SK-N-SH (cell line): ENCODE data around the gene PDE4D. TPM values are rescaled to one million over a fixed set of nuclear protein-coding genes. Genes with fewer than 3 reads are reported as not detected.

Source experiments
- CTCF ChIA-PET: fragments of 300-600, 350-600 bp; formaldehyde crosslinking; extraction: SDS; loops from one replicate; lab custom pipeline; 2021; lab: Yijun Ruan, JAX
- POLR2A ChIA-PET: fragments of 350-600 bp; sonication (Branson Sonifier 250); formaldehyde crosslinking; extraction: SDS; loops from one replicate; lab custom pipeline; 2020; ENCODE audit warnings: antibody characterized with exemption, inconsistent platforms; lab: Yijun Ruan, JAX
- DNase-seq: peaks from one replicate; pipeline ENCODE4 v3.0.0; 2012
- H2AFZ ChIP-seq: fragments of 200-600 bp; sonication (generic); 2 replicates; pipeline ENCODE4 v1.8.1; 2016; ENCODE audit warnings: antibody characterized with exemption, mild to moderate bottlenecking, low read depth
- H3F3A ChIP-seq: fragments of 200-600 bp; sonication (generic); replicated peaks from 2 replicates; pipeline ENCODE3; 2016; ENCODE audit warnings: antibody characterized with exemption, mild to moderate bottlenecking; ENCODE audit not compliant: insufficient read depth
- H3K27ac ChIP-seq, 2 experiments: fragments of 200-500 bp in 1 of 2; fragments of 200-600 bp in 1 of 2; sonication (Bioruptor generic) in 1 of 2; sonication (generic), shearing (Covaris generic) in 1 of 2; 2 replicates each; pipeline versions ENCODE4 v1.5.1 to v1.6.1; 2014 to 2016; ENCODE audit warnings: low read depth in 2 of 2, inconsistent platforms in 1 of 2, low read length in 1 of 2, mild to moderate bottlenecking in 1 of 2, mixed read lengths in 1 of 2
- H3K27me3 ChIP-seq: fragments of 200-600 bp; sonication (generic), shearing (Covaris generic); 2 replicates; pipeline ENCODE4 v1.6.1; 2016; ENCODE audit warnings: mixed run types; ENCODE audit not compliant: insufficient read depth
- H3K36me3 ChIP-seq, 2 experiments: fragments of 200-500 bp in 1 of 2; fragments of 200-600 bp in 1 of 2; sonication (Bioruptor generic) in 1 of 2; sonication (generic) in 1 of 2; replicated peaks in 1 of 2; 2 replicates each; pipeline versions ENCODE3 to v1.5.1; 2014 to 2016; ENCODE audit warnings: low read length in 1 of 2, mild to moderate bottlenecking in 1 of 2; ENCODE audit not compliant: insufficient read depth in 2 of 2, control insufficient read depth in 1 of 2
- H3K4me1 ChIP-seq, 2 experiments: fragments of 200-500 bp in 1 of 2; fragments of 200-600 bp in 1 of 2; sonication (Bioruptor generic) in 1 of 2; sonication (generic), shearing (Covaris generic) in 1 of 2; 2 replicates each; pipeline versions ENCODE4 v1.5.1 to v1.6.1; 2014 to 2016; ENCODE audit warnings: low read depth in 1 of 2, low read length in 1 of 2, mixed run types in 1 of 2; ENCODE audit not compliant: insufficient read depth in 2 of 2, control insufficient read depth in 1 of 2
- H3K4me2 ChIP-seq: fragments of 200-600 bp; sonication (generic), shearing (Covaris generic); 2 replicates; pipeline ENCODE4 v1.6.1; 2017; ENCODE audit warnings: mixed run types
- H3K4me3 ChIP-seq, 2 experiments: fragments of 200-500 bp in 1 of 2; fragments of 200-600 bp in 1 of 2; sonication (Bioruptor generic) in 1 of 2; sonication (generic), shearing (Covaris generic) in 1 of 2; 2 replicates each; pipeline versions ENCODE4 v1.5.1 to v1.8.1; 2014 to 2016; ENCODE audit warnings: low read depth in 2 of 2, inconsistent platforms in 1 of 2, low read length in 1 of 2, mild to moderate bottlenecking in 1 of 2, mixed read lengths in 1 of 2, moderate library complexity in 1 of 2
- H3K79me2 ChIP-seq: fragments of 200-600 bp; sonication (generic); 2 replicates; pipeline ENCODE4 v1.8.1; 2017; ENCODE audit warnings: mild to moderate bottlenecking; ENCODE audit not compliant: insufficient read depth
- H3K9ac ChIP-seq: fragments of 200-600 bp; sonication (generic); 2 replicates; pipeline ENCODE4 v1.6.1; 2017; ENCODE audit warnings: mixed run types
- H3K9me2 ChIP-seq: fragments of 200-600 bp; sonication (generic); 2 replicates; pipeline ENCODE4 v1.6.1; 2017; ENCODE audit warnings: mixed run types
- H3K9me3 ChIP-seq: fragments of 200-600 bp; sonication (generic); 2 replicates; pipeline ENCODE4 v1.6.1; 2017; ENCODE audit warnings: mixed run types, mild to moderate bottlenecking, moderate library complexity
- H4K20me1 ChIP-seq: fragments of 200-600 bp; sonication (generic); 2 replicates; pipeline ENCODE4 v1.6.1; 2017; ENCODE audit warnings: mild to moderate bottlenecking, mixed run types; ENCODE audit not compliant: insufficient read depth
- CHD2 ChIP-seq: fragments of 150-350 bp; IDR thresholded peaks from 2 replicates; pipeline ENCODE4 v1.6.1; 2018; ENCODE audit warnings: low read length; ENCODE audit not compliant: partially characterized antibody
- FOXM1 ChIP-seq: IDR thresholded peaks from 2 replicates; pipeline ENCODE4 v1.4.0; 2012; ENCODE audit warnings: low read depth, mild to moderate bottlenecking
- GABPA ChIP-seq: IDR thresholded peaks from 2 replicates; pipeline ENCODE4 v1.4.0; 2012; ENCODE audit warnings: low read depth, mild to moderate bottlenecking
- IRF3 ChIP-seq: fragments of 150-350 bp; IDR thresholded peaks from 2 replicates; pipeline ENCODE4 v1.6.1; 2016; ENCODE audit warnings: mild to moderate bottlenecking, low read depth, low read length
- MAX ChIP-seq: IDR thresholded peaks from 2 replicates; pipeline ENCODE4 v1.4.0; 2012; ENCODE audit warnings: low read depth
- MXI1 ChIP-seq: IDR thresholded peaks from 2 replicates; pipeline ENCODE4 v1.6.1; 2012; ENCODE audit warnings: mild to moderate bottlenecking, low read depth, low read length, improper control_type of control experiment
- RAD21 ChIP-seq: IDR thresholded peaks from 2 replicates; pipeline ENCODE4 v1.6.1; 2012; ENCODE audit warnings: mild to moderate bottlenecking, low read length
- RCOR1 ChIP-seq: fragments of 150-350 bp; IDR thresholded peaks from 2 replicates; pipeline ENCODE4 v1.6.1; 2017; ENCODE audit warnings: antibody characterized with exemption, low read length
- REST ChIP-seq: IDR thresholded peaks from 2 replicates; pipeline ENCODE4 v1.6.1; 2012; ENCODE audit warnings: mild to moderate bottlenecking, low read depth, low read length, moderate library complexity
- TAF1 ChIP-seq: IDR thresholded peaks from 2 replicates; pipeline ENCODE4 v1.6.1; 2012; ENCODE audit warnings: low read depth, mild to moderate bottlenecking, low read length, moderate library complexity, borderline replicate concordance
- USF1 ChIP-seq: IDR thresholded peaks from 2 replicates; pipeline ENCODE4 v1.4.0; 2012; ENCODE audit warnings: low read depth, borderline replicate concordance
- YY1 ChIP-seq: IDR thresholded peaks from 2 replicates; pipeline ENCODE4 v1.4.0; 2012; ENCODE audit warnings: low read depth, mild to moderate bottlenecking
- WGBS: methylation state at CpG from one replicate; pipeline ENCODE4 v1.1.6; 2017; ENCODE audit warnings: low lambda C conversion rate; 5-methylcytosine and 5-hydroxymethylcytosine counted together
- polyA plus RNA-seq, 3 experiments: library from polyadenylated mRNA; depleted of rRNA; stranded (reverse); fragments of >200 nt; gene quantifications; 2 replicates each; pipeline ENCODE4 v1.2.3, GENCODE V29; 2012

The PDE4D gene
- polyA plus RNA-seq, 1 of the 3 experiments (the other 2 are of a cell fraction), result 2.4 TPM

GRCh38 chr5:59843511-59844213, 49.9 kb downstream of the PDE4D start:
- POLR2A ChIA-PET, result no interaction called here
- H3K27me3 ChIP-seq, result no peaks in the 10 kb centered on the region
- 83% methylated on average over 1 of the region's 1 CpG for WGBS

More at GRCh38 chr5:59843511-59844213, 49.9 kb downstream of the PDE4D start:
- H3K9ac ChIP-seq, result no peak overlapping the region
- no peaks in the 10 kb centered on the region for H3K79me2 ChIP-seq
- CTCF ChIA-PET, result interaction anchor here (1.1 kb wide), 1 partner anchor 36 kb away, joined by 3 read pairs; no protein-coding TSS in a partner anchor
- H3K4me1 ChIP-seq, result peaks cover 13 to 21% of the 10 kb centered on the region in 2 experiments
- H3K4me2 ChIP-seq, result 0 out of 2 replicates have a peak overlapping the region, but pooled peaks have one; percentile 1
- H4K20me1 ChIP-seq, result no peaks in the 10 kb centered on the region
- peaks cover 32% of the 10 kb centered on the region for H3F3A ChIP-seq
- H3K9me2 ChIP-seq, result no peaks in the 10 kb centered on the region
- H3K27ac ChIP-seq, result peak overlapping the region; percentile 21 to 47; a peak in 2 of 4 replicates
- no peaks in the 10 kb centered on the region for H3K36me3 ChIP-seq
- no peak overlapping the region for H3K4me3 ChIP-seq
- H2AFZ ChIP-seq, result no peak overlapping the region
- no peak for DNase-seq
- TF ChIP-seq RAD21 (no peak), USF1 (no peak), MXI1 (no peak), REST (no peak), CHD2 (no peak), MAX (no peak), GABPA (no peak), IRF3 (no peak), YY1 (no peak), FOXM1 (no peak), TAF1 (no peak), RCOR1 (no peak)
- H3K9me3 ChIP-seq, result no peaks in the 10 kb centered on the region
